Ishikawa (cell line): ENCODE results near the gene SCAMP3.

ENCODE experiments used
- CEBPB ChIP-seq: IDR thresholded peaks from 2 replicates; pipeline ENCODE4 v1.6.1; 2012
- CREB1 ChIP-seq: IDR thresholded peaks from 2 replicates; pipeline ENCODE4 v1.6.1; 2012; ENCODE audit warnings: low read depth
- EGR1 ChIP-seq: IDR thresholded peaks from 2 replicates; pipeline ENCODE4 v1.6.1; 2012
- EP300 ChIP-seq: IDR thresholded peaks from 2 replicates; pipeline ENCODE4 v1.6.1; 2012; ENCODE audit warnings: borderline replicate concordance
- NFIC ChIP-seq: IDR thresholded peaks from 2 replicates; pipeline ENCODE4 v1.6.1; 2012
- RAD21 ChIP-seq: IDR thresholded peaks from 2 replicates; pipeline ENCODE4 v1.6.1; 2012; ENCODE audit warnings: low read depth
- TCF12 ChIP-seq: IDR thresholded peaks from 2 replicates; pipeline ENCODE4 v1.6.1; 2012; ENCODE audit warnings: low read depth
- USF1 ChIP-seq: IDR thresholded peaks from 2 replicates; pipeline ENCODE4 v1.6.1; 2012
- YY1 ChIP-seq: IDR thresholded peaks from 2 replicates; pipeline ENCODE4 v1.6.1; 2012; ENCODE audit warnings: low read depth
- TF ChIP-seq, protein P1 (sequence below): IDR thresholded peaks from 2 replicates; pipeline ENCODE4 v1.6.1; 2012
- TF ChIP-seq, protein P2 (sequence below): IDR thresholded peaks from 2 replicates; pipeline ENCODE4 v1.6.1; 2012; ENCODE audit warnings: low read depth, mild to moderate bottlenecking

- no peak for TF ChIP-seq CEBPB
- TF ChIP-seq EP300, result no peak
- no peak for TF ChIP-seq TCF12
- TF ChIP-seq USF1, result no peak
- no peak for TF ChIP-seq YY1
- TF ChIP-seq NFIC, result no peak
- TF ChIP-seq, protein P1, sequence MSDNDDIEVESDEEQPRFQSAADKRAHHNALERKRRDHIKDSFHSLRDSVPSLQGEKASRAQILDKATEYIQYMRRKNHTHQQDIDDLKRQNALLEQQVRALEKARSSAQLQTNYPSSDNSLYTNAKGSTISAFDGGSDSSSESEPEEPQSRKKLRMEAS, result no peak
- TF ChIP-seq RAD21, result no peak
- TF ChIP-seq, protein P2, sequence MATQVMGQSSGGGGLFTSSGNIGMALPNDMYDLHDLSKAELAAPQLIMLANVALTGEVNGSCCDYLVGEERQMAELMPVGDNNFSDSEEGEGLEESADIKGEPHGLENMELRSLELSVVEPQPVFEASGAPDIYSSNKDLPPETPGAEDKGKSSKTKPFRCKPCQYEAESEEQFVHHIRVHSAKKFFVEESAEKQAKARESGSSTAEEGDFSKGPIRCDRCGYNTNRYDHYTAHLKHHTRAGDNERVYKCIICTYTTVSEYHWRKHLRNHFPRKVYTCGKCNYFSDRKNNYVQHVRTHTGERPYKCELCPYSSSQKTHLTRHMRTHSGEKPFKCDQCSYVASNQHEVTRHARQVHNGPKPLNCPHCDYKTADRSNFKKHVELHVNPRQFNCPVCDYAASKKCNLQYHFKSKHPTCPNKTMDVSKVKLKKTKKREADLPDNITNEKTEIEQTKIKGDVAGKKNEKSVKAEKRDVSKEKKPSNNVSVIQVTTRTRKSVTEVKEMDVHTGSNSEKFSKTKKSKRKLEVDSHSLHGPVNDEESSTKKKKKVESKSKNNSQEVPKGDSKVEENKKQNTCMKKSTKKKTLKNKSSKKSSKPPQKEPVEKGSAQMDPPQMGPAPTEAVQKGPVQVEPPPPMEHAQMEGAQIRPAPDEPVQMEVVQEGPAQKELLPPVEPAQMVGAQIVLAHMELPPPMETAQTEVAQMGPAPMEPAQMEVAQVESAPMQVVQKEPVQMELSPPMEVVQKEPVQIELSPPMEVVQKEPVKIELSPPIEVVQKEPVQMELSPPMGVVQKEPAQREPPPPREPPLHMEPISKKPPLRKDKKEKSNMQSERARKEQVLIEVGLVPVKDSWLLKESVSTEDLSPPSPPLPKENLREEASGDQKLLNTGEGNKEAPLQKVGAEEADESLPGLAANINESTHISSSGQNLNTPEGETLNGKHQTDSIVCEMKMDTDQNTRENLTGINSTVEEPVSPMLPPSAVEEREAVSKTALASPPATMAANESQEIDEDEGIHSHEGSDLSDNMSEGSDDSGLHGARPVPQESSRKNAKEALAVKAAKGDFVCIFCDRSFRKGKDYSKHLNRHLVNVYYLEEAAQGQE, result no peak
- TF ChIP-seq EGR1, result no peak
- no peak for TF ChIP-seq CREB1
These were observed 6.5 kb upstream of the SCAMP3 start for GRCh38 chr1:155268630-155269029.
